H1 (cell line): ENCODE data around the gene PDE4D. TPM values are rescaled to one million over a fixed set of nuclear protein-coding genes. Genes with fewer than 3 reads are reported as not detected.

Source experiments
- CTCF ChIA-PET: fragments of 300-600 bp; sonication (Branson Sonifier 250); formaldehyde crosslinking; loops from one replicate; lab custom pipeline; 2021; ENCODE audit not compliant: partially characterized antibody; lab: Charles Lee
- POLR2A ChIA-PET: fragments of 300-600 bp; sonication (Branson Sonifier 250); formaldehyde crosslinking; loops from one replicate; lab custom pipeline; 2021; ENCODE audit warnings: inconsistent platforms; ENCODE audit not compliant: partially characterized antibody; lab: Charles Lee
- DNase-seq, 2 experiments: peaks; one replicate each; pipeline versions ENCODE4 v3.0.0 to v3.0.0-alpha.2; 2010 to 2022; ENCODE audit warnings: low spot score in 2 of 2, low read depth in 1 of 2, mixed read lengths in 1 of 2
- FAIRE-seq: peaks from 2 replicates; lab custom pipeline; 2011; peaks lifted over from hg19 to GRCh38; lab: Jason Lieb, UNC
- H2AFZ ChIP-seq: 2 replicates; pipeline ENCODE4 v1.8.1; 2012; ENCODE audit warnings: low read length, inconsistent platforms
- H2AK5ac ChIP-seq: 2 replicates; pipeline ENCODE4 v1.6.1; 2013; ENCODE audit warnings: low read depth, low read length
- H2BK120ac ChIP-seq: replicated peaks from 2 replicates; pipeline ENCODE3; 2013; ENCODE audit warnings: low read depth, low read length, inconsistent platforms
- H2BK12ac ChIP-seq: 2 replicates; pipeline ENCODE4 v1.6.1; 2013; ENCODE audit warnings: low read depth, low read length
- H2BK15ac ChIP-seq: 2 replicates; pipeline ENCODE4 v1.6.1; 2013; ENCODE audit warnings: low read length
- H2BK20ac ChIP-seq: 2 replicates; pipeline ENCODE4 v1.6.1; 2013; ENCODE audit warnings: low read length
- H2BK5ac ChIP-seq: 2 replicates; pipeline ENCODE4 v1.6.1; 2013; ENCODE audit warnings: low read depth, low read length
- H3K14ac ChIP-seq: 2 replicates; pipeline ENCODE4 v1.6.1; 2013; ENCODE audit warnings: inconsistent platforms; ENCODE audit not compliant: insufficient read length
- H3K18ac ChIP-seq: 2 replicates; pipeline ENCODE4 v1.6.1; 2013; ENCODE audit warnings: low read length; ENCODE audit errors: extremely low read depth
- H3K23ac ChIP-seq: 2 replicates; pipeline ENCODE4 v1.6.1; 2013; ENCODE audit warnings: inconsistent platforms; ENCODE audit not compliant: insufficient read length
- H3K23me2 ChIP-seq: 2 replicates; pipeline ENCODE4 v1.6.1; 2013; ENCODE audit warnings: low read depth, low read length
- H3K27ac ChIP-seq: 2 replicates; pipeline ENCODE4 v1.6.1; 2011; ENCODE audit warnings: low read depth, low read length, inconsistent platforms
- H3K27me3 ChIP-seq, 4 experiments: replicated peaks in 1 of 4; 1 replicate in 1 of 4; 2 replicates in 3 of 4; pipeline versions ENCODE4 v1.6.1 to v1.8.1; 2011 to 2013; ENCODE audit warnings: low read length in 3 of 4, mild to moderate bottlenecking in 3 of 4, inconsistent platforms in 2 of 4, mixed read lengths in 2 of 4, moderate library complexity in 1 of 4; ENCODE audit not compliant: control insufficient read depth in 3 of 4, insufficient read depth in 3 of 4; ENCODE audit errors: extremely low read depth in 1 of 4
- H3K36me3 ChIP-seq, 4 experiments: 2 replicates each; pipeline versions ENCODE4 v1.6.1 to v1.8.1; 2011 to 2013; ENCODE audit warnings: mild to moderate bottlenecking in 4 of 4, low read length in 3 of 4, moderate library complexity in 2 of 4, control low read depth in 1 of 4, inconsistent platforms in 1 of 4; ENCODE audit not compliant: insufficient read depth in 4 of 4, control insufficient read depth in 2 of 4
- H3K4ac ChIP-seq: replicated peaks from 2 replicates; pipeline ENCODE3; 2013; ENCODE audit warnings: low read length, low read depth, mixed read lengths, inconsistent platforms; ENCODE audit not compliant: insufficient read length
- H3K4me1 ChIP-seq, 4 experiments: replicated peaks in 1 of 4; 1 replicate in 1 of 4; 2 replicates in 3 of 4; pipeline versions ENCODE4 v1.6.1 to v1.8.1; 2011 to 2013; ENCODE audit warnings: low read length in 3 of 4, inconsistent platforms in 2 of 4, mixed read lengths in 1 of 4; ENCODE audit not compliant: insufficient read depth in 4 of 4, control insufficient read depth in 3 of 4
- H3K4me2 ChIP-seq, 2 experiments: 2 replicates each; pipeline versions ENCODE4 v1.6.1 to v1.8.1; 2011 to 2013; ENCODE audit warnings: low read depth in 2 of 2, low read length in 2 of 2, control low read depth in 1 of 2, inconsistent platforms in 1 of 2, mild to moderate bottlenecking in 1 of 2; ENCODE audit not compliant: insufficient read depth in 1 of 2
- H3K4me3 ChIP-seq, 4 experiments: fragments of 200-600, 300-600 bp in 1 of 4; sonication (generic), shearing (Covaris generic), sonication (Bioruptor Twin) in 1 of 4; 2 replicates each; pipeline versions ENCODE4 v1.5.1 to v1.8.1; 2011 to 2016; ENCODE audit warnings: low read length in 4 of 4, low read depth in 3 of 4, control low read depth in 2 of 4, inconsistent platforms in 2 of 4, mild to moderate bottlenecking in 2 of 4, mixed read lengths in 1 of 4, moderate library complexity in 1 of 4; ENCODE audit not compliant: insufficient read depth in 2 of 4; ENCODE audit errors: extremely low read depth in 1 of 4
- H3K56ac ChIP-seq: replicated peaks from 2 replicates; pipeline ENCODE3; 2013; ENCODE audit warnings: low read depth, mild to moderate bottlenecking, mixed read lengths, low read length, inconsistent platforms; ENCODE audit not compliant: insufficient read length
- H3K79me1 ChIP-seq: 2 replicates; pipeline ENCODE4 v1.6.1; 2013; ENCODE audit warnings: low read depth, low read length, control low read depth
- H3K79me2 ChIP-seq, 2 experiments: 2 replicates each; pipeline versions ENCODE4 v1.6.1 to v1.8.1; 2012 to 2013; ENCODE audit warnings: low read length in 2 of 2, mild to moderate bottlenecking in 2 of 2, inconsistent platforms in 1 of 2; ENCODE audit not compliant: insufficient read depth in 2 of 2, control insufficient read depth in 1 of 2
- H3K9ac ChIP-seq, 4 experiments: replicated peaks in 1 of 4; 1 replicate in 1 of 4; 2 replicates in 3 of 4; pipeline versions ENCODE4 v1.6.1 to v1.8.1; 2011 to 2013; ENCODE audit warnings: low read depth in 3 of 4, low read length in 3 of 4, control low read depth in 2 of 4, mild to moderate bottlenecking in 2 of 4, moderate library complexity in 2 of 4, inconsistent platforms in 1 of 4; ENCODE audit errors: extremely low read depth in 1 of 4
- H3K9me3 ChIP-seq, 2 experiments: 2 replicates each; pipeline versions ENCODE4 v1.6.1 to v1.8.1; 2012 to 2013; ENCODE audit warnings: mild to moderate bottlenecking in 2 of 2, moderate library complexity in 2 of 2, control low read depth in 1 of 2, inconsistent platforms in 1 of 2, low read depth in 1 of 2, low read length in 1 of 2, mixed read lengths in 1 of 2; ENCODE audit not compliant: insufficient read depth in 2 of 2
- H4K20me1 ChIP-seq, 2 experiments: replicated peaks in 1 of 2; 2 replicates each; pipeline versions ENCODE3 to v1.8.1; 2011 to 2013; ENCODE audit warnings: inconsistent platforms in 2 of 2, low read length in 2 of 2, mild to moderate bottlenecking in 1 of 2; ENCODE audit not compliant: insufficient read depth in 2 of 2, control insufficient read depth in 1 of 2
- H4K5ac ChIP-seq: 2 replicates; pipeline ENCODE4 v1.6.1; 2013; ENCODE audit warnings: low read length, low read depth, mixed read lengths, inconsistent platforms; ENCODE audit not compliant: insufficient read length
- H4K8ac ChIP-seq: 2 replicates; pipeline ENCODE4 v1.8.0; 2013; ENCODE audit warnings: mild to moderate bottlenecking, moderate library complexity, low read length, inconsistent platforms; ENCODE audit not compliant: insufficient read depth; ENCODE audit errors: extremely low read depth
- H4K91ac ChIP-seq: replicated peaks from 2 replicates; pipeline ENCODE3; 2013; ENCODE audit warnings: low read length, mixed read lengths, inconsistent platforms; ENCODE audit not compliant: insufficient read length
- KDM4A ChIP-seq: IDR thresholded peaks from one replicate; pipeline ENCODE4 v1.7.1; 2012; ENCODE audit warnings: low read depth, mild to moderate bottlenecking, moderate library complexity, low read length, inconsistent platforms; ENCODE audit not compliant: severe bottlenecking
- POLR2AphosphoS5 ChIP-seq: IDR thresholded peaks from 2 replicates; pipeline ENCODE4 v1.6.1; 2011; ENCODE audit warnings: low read depth, low read length
- WGBS, 2 experiments: shearing (Covaris generic) in 1 of 2; methylation state at CpG; one replicate each; pipeline versions ENCODE4 v1.1.6 to v1.1.7; 2013 to 2015; ENCODE audit warnings: low lambda C conversion rate in 2 of 2, mixed read lengths in 2 of 2, inconsistent platforms in 1 of 2, low coverage in 1 of 2, missing lambda C conversion rate in 1 of 2; ENCODE audit not compliant: insufficient replicate concordance in 2 of 2, insufficient coverage in 1 of 2, insufficient read length in 1 of 2; ENCODE audit errors: extremely low coverage in 1 of 2, missing lambda C conversion rate in 1 of 2; 5-methylcytosine and 5-hydroxymethylcytosine counted together
- polyA plus RNA-seq, 7 experiments: library from polyadenylated mRNA; depleted of rRNA in 3 of 7; stranded (reverse) in 5 of 7; unstranded in 2 of 7; fragments of >200 nt in 5 of 7; fragments of 200-250 nt in 2 of 7; gene quantifications; 1 replicate in 5 of 7; 2 replicates in 1 of 7; 4 replicates in 1 of 7; pipeline versions ENCODE4 v1.2.1 to v1.2.3, GENCODE V29; 2011 to 2013; ENCODE audit warnings: missing spikeins in 2 of 7, mixed read lengths in 2 of 7
- total RNA-seq: library from RNA; stranded (reverse); fragmentation: NEBNext Ultra II Directional; extraction: Animal tissue kit (Norgen Biotek cat#: 25700); gene quantifications from 2 replicates; pipeline ENCODE4 v1.2.1, GENCODE V29; 2021

Gene PDE4D
- total and polyA plus RNA-seq, 2 of the 8 experiments (the other 6 are each of a cell fraction or from before 2014, with no cell fraction given), result 2.3 to 3.7 TPM

DNA sequence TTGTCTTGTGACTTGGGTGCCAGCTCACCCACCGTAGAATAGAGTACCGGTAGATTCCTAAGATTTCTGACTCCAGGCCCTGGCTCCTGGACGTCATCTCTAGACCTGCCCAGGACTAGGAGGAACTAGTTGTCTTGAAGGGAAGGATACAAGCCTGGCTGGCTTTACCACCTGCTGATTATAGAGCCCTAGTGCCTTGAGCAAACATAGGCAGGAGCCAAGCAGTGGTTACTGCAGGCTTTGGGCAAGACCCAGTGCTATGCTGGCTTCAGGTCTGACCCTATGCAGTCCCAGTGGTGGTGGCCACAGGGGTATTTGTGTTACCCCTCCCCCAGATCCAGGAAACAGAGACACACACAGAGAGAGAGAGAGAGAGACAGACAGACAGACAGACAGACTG is 606.2 kb downstream of the PDE4D start:
- Histone ChIP-seq H2BK20ac (no peak overlapping the region), H3K4ac (no peak overlapping the region), H3K27me3 (no peaks in the 10 kb centered on the region), H3K18ac (no peak overlapping the region), H2AFZ (no peak overlapping the region), H2BK12ac (no peak overlapping the region), H4K8ac (no peak overlapping the region), H2BK5ac (no peak overlapping the region), H3K23me2 (no peaks in the 10 kb centered on the region), H3K79me2 (no peaks in the 10 kb centered on the region), H4K5ac (no peak overlapping the region), H3K14ac (no peak overlapping the region), H4K20me1 (no peaks in the 10 kb centered on the region), H3K4me2 (no peak overlapping the region), H3K56ac (no peak overlapping the region), H3K4me3 (no peak overlapping the region), H2AK5ac (no peak overlapping the region), H3K36me3 (no peaks in the 10 kb centered on the region), H4K91ac (no peak overlapping the region), H2BK15ac (no peak overlapping the region), H3K4me1 (no peaks in the 10 kb centered on the region), H2BK120ac (no peak overlapping the region), H3K27ac (no peak overlapping the region), H3K23ac (no peak overlapping the region), H3K9ac (no peak overlapping the region), H3K9me3 (no peaks in the 10 kb centered on the region), H3K79me1 (no peaks in the 10 kb centered on the region)
- ChIA-PET POLR2A (no interaction called here), CTCF (interaction anchor here (0.6 kb wide), 1 partner anchor 21 kb away, joined by 3 read pairs; no protein-coding TSS in a partner anchor)
- FAIRE-seq, result peak; percentile 60
- TF ChIP-seq KDM4A (no peak), POLR2AphosphoS5 (0 out of 2 replicates have a peak, but pooled peaks have one; percentile 42)
- 94% methylated on average over 3 of the region's 3 CpGs; no CpG with 5 or more reads in 1 of the 2 experiments for WGBS, 2 experiments
- no peak for DNase-seq
